ENCODE data around the gene UPF1.

The UPF1 gene

DNA sequence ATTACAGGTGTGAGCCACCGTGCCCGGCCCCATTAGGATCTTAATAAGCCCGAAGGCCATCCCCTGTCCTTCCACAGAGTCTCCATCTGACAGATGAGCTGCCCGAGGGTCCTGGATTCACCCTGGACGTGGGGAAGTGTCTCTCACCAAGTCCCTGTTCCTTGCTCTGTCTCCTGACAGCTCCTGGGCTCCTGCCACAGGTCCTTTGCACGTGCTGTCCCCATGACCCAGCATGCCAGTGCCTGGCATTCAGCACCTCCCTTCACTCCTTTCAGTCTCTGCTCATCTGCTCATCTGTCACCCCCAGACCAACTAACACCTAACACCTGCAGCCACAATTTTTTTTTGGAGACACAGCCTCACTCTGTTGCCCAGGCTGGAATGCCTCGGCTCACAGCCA, 49.7 kb downstream of the UPF1 start:
- Mint-ChIP-seq H3K4me3 (no peak overlapping the region), H3K36me3 (ENCODE audit: low read depth) (peaks cover 59% of the 10 kb centered on the region)

GRCh38 chr19:18883526-18884304, 52.0 kb downstream of the UPF1 start:
- no peaks in the 10 kb centered on the region for H3K9me3 Mint-ChIP-seq
- no peak for TF ChIP-seq CTCF (IDR thresholded peaks at IDR 0.05)
- H3K27ac Mint-ChIP-seq, result peak overlapping the region; percentile 59
- peaks cover 53% of the 10 kb centered on the region for H3K36me3 Mint-ChIP-seq (ENCODE audit: low read depth)
- peaks cover 8% of the 10 kb centered on the region for H3K27me3 Mint-ChIP-seq (ENCODE audit: low read depth, poor library complexity)
- H3K4me3 Mint-ChIP-seq, result no peak overlapping the region
- no peak for DNase-seq
- no peaks in the 10 kb centered on the region for H3K4me1 Mint-ChIP-seq

More for the DNA sequence above, 49.7 kb downstream of the UPF1 start:
- no peak for TF ChIP-seq CTCF (IDR thresholded peaks at IDR 0.05)
- no peak for DNase-seq
- Mint-ChIP-seq H3K27me3 (ENCODE audit: low read depth, poor library complexity) (peaks cover 7% of the 10 kb centered on the region), H3K9me3 (peaks cover 15% of the 10 kb centered on the region), H3K4me1 (no peaks in the 10 kb centered on the region), H3K27ac (no peak overlapping the region)

GRCh38 chr19:18886972-18887371, 55.2 kb downstream of the UPF1 start:
- Mint-ChIP-seq H3K36me3 (ENCODE audit: low read depth) (peaks cover 40% of the 10 kb centered on the region), H3K9me3 (no peaks in the 10 kb centered on the region), H3K27me3 (ENCODE audit: low read depth, poor library complexity) (peaks cover 8% of the 10 kb centered on the region), H3K4me1 (no peaks in the 10 kb centered on the region), H3K4me3 (no peak overlapping the region), H3K27ac (no peak overlapping the region)
- DNase-seq, result no peak
- TF ChIP-seq CTCF (IDR thresholded peaks at IDR 0.05), result no peak

- Mint-ChIP-seq H3K36me3 (ENCODE audit: low read depth) (peaks cover 24% of the 10 kb centered on the region), H3K4me3 (no peak overlapping the region), H3K27ac (peak overlapping the region; percentile 34), H3K9me3 (no peaks in the 10 kb centered on the region), H3K4me1 (peaks cover 3% of the 10 kb centered on the region), H3K27me3 (ENCODE audit: low read depth, poor library complexity) (peaks cover 7% of the 10 kb centered on the region)
- TF ChIP-seq CTCF (IDR thresholded peaks at IDR 0.05), result no peak
- DNase-seq, result no peak
Measured at GRCh38 chr19:18889949-18890745, 58.4 kb downstream of the UPF1 start.

- Mint-ChIP-seq H3K4me1 (peaks cover 9% of the 10 kb centered on the region), H3K4me3 (peak overlapping the region; percentile 56), H3K27ac (no peak overlapping the region), H3K27me3 (ENCODE audit: low read depth, poor library complexity) (peaks cover 6% of the 10 kb centered on the region), H3K9me3 (no peaks in the 10 kb centered on the region), H3K36me3 (ENCODE audit: low read depth) (peaks cover 6% of the 10 kb centered on the region)
- TF ChIP-seq CTCF (IDR thresholded peaks at IDR 0.05), result no peak
- DNase-seq, result no peak
Measured at GRCh38 chr19:18893587-18894253, 62.0 kb downstream of the UPF1 start.

Measured in nephron progenitor cell (in vitro differentiated cells).